Measurements from ENCODE around the gene ELMO3. TPM values are rescaled to one million over a fixed set of nuclear protein-coding genes. Genes with fewer than 3 reads are reported as not detected.

Gene ELMO3
- total and polyA plus RNA-seq, 2 donors (not counting 3 experiments of a cell fraction or from before 2014, with no cell fraction given) = 3.9 to 5.7 TPM

- Histone ChIP-seq H3K79me2 (ENCODE audit: control insufficient read depth, insufficient read depth, low read length) (peaks cover 44% of the 10 kb centered on the region), H3K9me1 (replicated peaks; ENCODE audit: control insufficient read depth, extremely low read depth, insufficient read depth, low read length) (no peaks in the 10 kb centered on the region), H2AFZ (ENCODE audit: low read depth, low read length) (no peak overlapping the region), H3K4me2 (ENCODE audit: insufficient read depth, low read length) (no peak overlapping the region), H3K4me1 (ENCODE audit: control insufficient read depth, extremely low read depth, insufficient read depth, low read length) (peaks cover 48% of the 10 kb centered on the region), H3K9me3 (replicated peaks; ENCODE audit: control insufficient read depth, insufficient read depth, low read length) (no peaks in the 10 kb centered on the region), H3K27ac (ENCODE audit: insufficient read depth, low read depth, low read length) (peak overlapping the region; percentile 44), H3K27me3 (ENCODE audit: control insufficient read depth in 2 of 2, insufficient read depth in 2 of 2, low read length in 2 of 2) (no peaks in the 10 kb centered on the region), H3K4me3 (replicated peaks in 1 of 3; ENCODE audit: insufficient read depth in 1 of 3, low read depth in 1 of 3, low read length in 3 of 3) (no peak overlapping the region), H3K36me3 (ENCODE audit: control insufficient read depth in 2 of 2, extremely low read depth in 1 of 2, insufficient read depth in 2 of 2, low read length in 2 of 2) (peaks cover 7 to 42% of the 10 kb centered on the region in 2 experiments), H4K20me1 (replicated peaks; ENCODE audit: control insufficient read depth, extremely low read depth, insufficient read depth, low read length) (no peaks in the 10 kb centered on the region), H3K9ac (replicated peaks; ENCODE audit: extremely low read depth, insufficient read depth, low read length) (no peak overlapping the region)
- dilution Hi-C loops (cut with MboI; ENCODE audit: extremely low pct_ligation_motif_present, low sequenced_read_pairs) = no loop called here
- CTCF ChIA-PET = interaction anchor here (1.3 kb wide), 2 partner anchors 20 to 159 kb away, joined by 3 to 5 read pairs; no protein-coding TSS in a partner anchor
- intact Hi-C loops (cut with micrococcal nuclease) = no loop called here
- POLR2A ChIA-PET = no interaction called here
- no peak for TF ChIP-seq POLR2A (IDR thresholded peaks at IDR 0.05; ENCODE audit: low read depth, low read length)
- TF ChIP-seq JUN (IDR thresholded peaks at IDR 0.05; ENCODE audit: borderline replicate concordance, insufficient read depth, insufficient read length, low read depth) = no peak
- TF ChIP-seq CTCF (IDR thresholded peaks at IDR 0.05; ENCODE audit: extremely low read depth in 1 of 2, insufficient read depth in 1 of 2, low read depth in 1 of 2, low read length in 2 of 2) = no peak
- TF ChIP-seq POLR2AphosphoS5 (IDR thresholded peaks at IDR 0.05; ENCODE audit: insufficient read depth, low read depth, low read length) = no peak
- TF ChIP-seq FOS (IDR thresholded peaks at IDR 0.05; ENCODE audit: borderline replicate concordance, insufficient read depth, low read length) = no peak
- no peak for TF ChIP-seq MYC (IDR thresholded peaks at IDR 0.05; ENCODE audit: low read depth, low read length)
- TF ChIP-seq GATA2 (IDR thresholded peaks at IDR 0.05; ENCODE audit: insufficient read depth, insufficient read length, low read depth, low read length) = no peak
- no peak for TF ChIP-seq MAX (IDR thresholded peaks at IDR 0.05; ENCODE audit: insufficient read depth, insufficient read length)
- no peak for TF ChIP-seq EZH2 (IDR thresholded peaks at IDR 0.05; ENCODE audit: borderline replicate concordance, low read depth, low read length, severe bottlenecking)
- DNase-seq (ENCODE audit: low read depth, low spot score) = no peak
- FAIRE-seq = no peak
- no TSS peak for BruUV-seq (replicated peaks)
These were observed 41.6 kb downstream of the ELMO3 start for GRCh38 chr16:67240506-67240905.

Data from endothelial cell of umbilical vein (primary cell).